NCI-H1694 treated with DMSO at 0.1 percent for 48 hours (cell line): ENCODE results near the gene ARHGEF26.

ENCODE experiments used
- DNase-seq: peaks from one replicate; lab custom pipeline; 2025; lab: John Stamatoyannopoulos, UW

Gene ARHGEF26

GRCh38 chr3:154119951-154120350 is 1.2 kb upstream of the ARHGEF26 start:
- DNase-seq, result no peak

- no peak for DNase-seq
Observed at GRCh38 chr3:154121701-154122551, 736 bp downstream of the ARHGEF26 start.

GRCh38 chr3:154122552-154122911 is 1.3 kb downstream of the ARHGEF26 start:
- DNase-seq, result no peak

- no peak for DNase-seq
Observed at GRCh38 chr3:154122912-154123559, 1.8 kb downstream of the ARHGEF26 start.

DNA sequence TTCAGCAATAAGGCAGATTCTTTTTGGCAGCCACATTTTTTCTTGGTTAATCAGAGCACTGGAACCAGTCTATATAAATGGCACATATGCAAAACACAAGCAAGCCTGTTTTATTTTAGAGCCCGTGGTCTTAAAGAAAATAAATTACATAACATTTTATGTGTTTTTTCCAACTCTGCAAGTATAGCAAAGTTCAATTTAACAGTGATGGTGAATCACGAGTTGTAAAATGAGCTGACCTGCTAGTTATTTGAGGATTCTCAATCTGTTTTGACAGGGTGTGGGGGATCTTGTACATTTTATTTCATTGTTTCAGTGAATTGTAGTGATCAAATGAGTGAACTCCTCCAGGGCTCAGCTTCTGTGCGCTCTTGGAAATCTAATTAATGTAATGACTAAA is 2.7 kb downstream of the ARHGEF26 start:
- no peak for DNase-seq

DNA sequence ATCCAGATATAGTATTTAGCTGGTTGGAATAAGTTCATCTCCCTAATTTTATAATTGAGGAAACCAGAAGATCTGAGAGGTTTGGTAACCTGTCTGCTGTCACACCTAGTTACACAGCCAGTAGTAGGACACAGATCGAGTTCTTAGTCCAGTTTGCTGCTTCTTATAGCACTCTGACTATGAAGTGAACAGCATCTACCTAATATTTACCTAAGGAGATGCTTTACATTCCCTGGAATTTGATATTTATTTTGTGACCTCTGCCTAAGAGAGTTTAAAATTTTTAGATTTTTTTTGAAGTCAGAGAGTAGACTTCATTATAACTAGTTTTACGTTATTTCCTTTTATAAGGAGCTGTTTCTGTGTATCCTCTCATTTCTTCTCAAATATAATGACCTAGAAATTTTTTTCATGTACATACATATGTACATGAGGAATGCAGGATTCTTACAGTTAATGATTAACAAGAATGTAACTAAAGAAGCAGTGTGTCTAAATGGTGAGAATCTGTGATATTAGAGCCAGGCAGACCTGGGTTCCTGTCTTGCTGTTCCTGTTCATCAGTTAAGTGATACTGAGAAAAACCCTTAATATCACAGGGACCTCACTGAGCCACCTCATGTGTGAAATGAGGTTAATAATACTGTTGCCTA is 4.3 kb downstream of the ARHGEF26 start:
- no peak for DNase-seq

DNA sequence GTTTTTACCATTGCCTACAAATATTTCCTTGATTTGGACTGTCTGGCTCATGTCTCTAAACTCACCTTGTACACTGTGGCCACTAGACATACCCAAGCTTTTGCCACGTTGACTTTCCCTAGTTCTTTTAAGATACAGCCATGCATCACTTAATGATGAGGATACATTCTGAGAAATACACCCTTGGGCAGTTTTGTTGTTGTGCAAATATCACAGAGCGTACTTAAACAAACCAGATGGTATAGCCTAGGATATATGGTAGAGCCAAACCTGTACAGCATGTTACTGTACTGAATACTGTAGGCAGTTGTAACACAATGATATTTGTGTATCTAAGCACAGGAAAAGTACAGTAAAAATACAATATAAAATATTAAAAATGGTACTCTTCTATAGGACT is 5.5 kb downstream of the ARHGEF26 start:
- DNase-seq, result no peak

DNA sequence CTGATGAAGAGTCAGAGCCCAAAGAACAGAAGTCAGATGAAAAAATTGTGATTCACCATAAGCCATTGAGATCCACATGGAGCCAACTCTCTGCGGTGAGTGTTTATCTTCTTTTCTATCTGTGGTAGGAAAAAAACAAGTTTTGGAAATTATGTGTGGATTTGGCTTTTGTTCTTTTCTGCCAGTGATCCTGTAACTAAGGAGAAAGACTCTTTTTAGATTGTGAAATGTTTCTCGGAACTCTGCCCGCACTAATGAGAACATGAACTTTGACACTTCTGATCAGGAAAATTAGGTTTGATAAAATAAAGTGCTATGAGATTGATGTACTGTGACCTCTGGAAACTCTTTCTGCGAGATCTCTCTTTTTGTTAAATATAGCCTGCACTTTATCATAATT is 8.4 kb downstream of the ARHGEF26 start:
- no peak for DNase-seq

- no peak for DNase-seq
Observed at GRCh38 chr3:154130540-154130939, 9.3 kb downstream of the ARHGEF26 start.

DNA sequence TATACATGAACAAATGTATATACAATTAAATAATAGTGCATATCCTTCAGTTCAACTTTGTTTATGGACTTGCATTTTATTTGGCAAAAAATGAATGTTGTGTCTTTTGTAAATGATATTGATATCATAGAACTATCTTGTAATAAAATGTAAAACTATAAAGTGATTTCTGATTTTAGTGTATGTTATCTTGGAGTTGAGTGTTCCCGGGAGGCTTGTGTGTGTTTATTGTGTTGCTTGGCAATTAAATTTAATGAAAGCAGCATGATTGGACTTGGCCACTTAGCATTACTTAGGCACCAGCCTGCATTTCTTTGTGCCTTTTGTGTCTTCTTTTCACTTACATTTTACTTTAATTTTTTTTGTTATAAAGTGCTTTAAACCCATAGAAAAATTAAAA is 10.6 kb downstream of the ARHGEF26 start:
- DNase-seq, result no peak

DNA sequence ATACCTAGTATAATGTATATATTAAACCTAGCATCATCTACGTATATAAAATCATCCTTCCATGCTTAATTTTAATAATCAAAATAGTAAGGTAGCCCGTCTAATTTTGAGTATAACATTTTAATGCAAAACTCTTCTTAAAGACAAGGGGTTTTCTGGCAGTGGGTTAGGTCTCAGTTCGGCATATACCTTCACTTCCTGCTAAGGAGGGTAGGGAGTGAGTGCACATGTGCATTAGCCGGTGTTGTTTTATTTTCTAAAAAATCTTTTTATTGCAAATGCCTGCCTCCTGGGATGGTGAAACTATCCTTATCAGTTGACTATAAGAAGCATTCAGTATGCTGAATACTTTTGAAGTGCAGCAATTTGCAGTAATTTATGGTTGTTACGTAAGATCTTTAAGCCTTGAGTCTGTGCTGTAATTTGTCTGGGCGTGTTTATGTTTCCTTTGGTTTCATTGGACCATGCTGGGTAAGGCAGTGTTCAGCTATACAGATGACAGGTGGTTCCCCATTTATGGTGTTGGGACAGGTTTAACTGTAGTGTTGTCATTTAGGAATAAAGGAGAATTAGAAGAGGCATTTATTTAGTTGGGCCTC is 11.7 kb downstream of the ARHGEF26 start:
- no peak for DNase-seq

DNA sequence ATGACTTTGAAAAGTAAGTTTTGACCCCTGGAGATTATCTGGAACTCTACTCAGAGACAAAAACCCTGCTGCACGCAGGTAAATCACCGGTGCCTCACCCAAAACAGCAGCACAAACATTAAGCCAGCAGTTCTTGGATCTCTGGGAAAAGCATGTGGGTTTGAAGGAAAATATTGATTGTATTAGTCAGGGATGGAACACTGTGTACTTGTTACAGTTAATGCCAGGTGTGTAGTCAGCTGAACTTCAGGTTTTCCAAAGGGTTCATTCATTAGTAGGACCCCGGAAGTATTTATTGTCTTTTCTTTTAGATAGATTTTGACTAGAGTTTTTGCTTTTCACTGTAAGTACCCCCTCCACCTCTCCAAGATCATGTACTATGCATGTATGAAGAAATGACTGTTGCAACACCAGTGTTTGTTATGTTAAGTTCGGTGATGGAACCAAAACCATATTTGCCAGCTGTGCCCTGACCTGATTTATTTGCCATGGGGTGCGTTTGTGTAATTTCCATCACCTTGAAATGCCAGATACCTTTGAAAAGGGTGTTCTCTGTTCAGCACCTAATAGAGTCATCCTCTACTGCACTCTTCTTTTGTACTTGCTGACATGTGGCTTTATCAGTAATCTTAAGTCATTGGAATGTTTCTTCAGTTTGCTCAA is 14.5 kb downstream of the ARHGEF26 start:
- DNase-seq, result no peak

- DNase-seq, result no peak
Observed at GRCh38 chr3:154137036-154137435, 15.8 kb downstream of the ARHGEF26 start.

DNA sequence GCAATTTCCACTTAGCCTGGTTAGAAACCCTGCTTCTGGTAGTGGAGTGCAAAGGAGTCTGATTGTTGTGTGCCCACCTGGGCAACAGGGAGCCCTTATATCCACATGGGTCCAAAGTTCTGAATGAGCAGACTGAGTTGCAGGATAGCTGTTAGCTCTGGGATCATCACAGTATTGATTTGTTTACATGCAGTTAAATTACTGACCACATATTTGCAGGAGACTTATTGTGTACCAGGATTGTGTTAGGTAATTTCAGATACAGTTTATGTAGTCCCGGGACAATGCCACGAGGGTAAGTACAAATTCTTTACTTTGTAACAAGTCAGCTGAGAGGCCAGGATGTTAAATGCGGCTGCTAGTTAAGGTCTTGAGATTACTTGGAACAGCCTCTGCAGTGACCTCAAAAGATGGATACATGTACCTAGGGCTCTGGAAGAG is 18.8 kb downstream of the ARHGEF26 start:
- DNase-seq, result no peak

GRCh38 chr3:154142608-154143007 is 21.4 kb downstream of the ARHGEF26 start:
- DNase-seq, result no peak

GRCh38 chr3:154143873-154144272 is 22.7 kb downstream of the ARHGEF26 start:
- no peak for DNase-seq

GRCh38 chr3:154144825-154145465 is 23.8 kb downstream of the ARHGEF26 start:
- no peak for DNase-seq

- no peak for DNase-seq
Observed at GRCh38 chr3:154148541-154148940, 27.4 kb downstream of the ARHGEF26 start.

- no peak for DNase-seq
Observed at GRCh38 chr3:154149286-154149685, 28.1 kb downstream of the ARHGEF26 start.

GRCh38 chr3:154151969-154152368 is 30.8 kb downstream of the ARHGEF26 start:
- DNase-seq, result no peak

GRCh38 chr3:154152741-154153140 is 31.6 kb downstream of the ARHGEF26 start:
- no peak for DNase-seq

GRCh38 chr3:154156530-154156929 is 35.3 kb downstream of the ARHGEF26 start:
- DNase-seq, result no peak
